HepG2 (cell line): ENCODE measurements around the gene MAP3K14. TPM values are rescaled to one million over a fixed set of nuclear protein-coding genes. Genes with fewer than 3 reads are reported as not detected.

Source experiments
- ARID5B ChIP-seq: IDR thresholded peaks from 2 replicates; pipeline ENCODE4 v1.4.0; 2020; ENCODE audit warnings: mild to moderate bottlenecking, missing genetic modification reagents
- FOXO1 ChIP-seq: sonication (generic); formaldehyde crosslinking; IDR thresholded peaks from 2 replicates; pipeline ENCODE4 v1.4.0; 2020; ENCODE audit warnings: missing genetic modification reagents
- HDAC2 ChIP-seq: sonication (generic); formaldehyde crosslinking; IDR thresholded peaks from 2 replicates; pipeline ENCODE4 v1.4.0; 2020; ENCODE audit warnings: missing genetic modification reagents
- HIVEP1 ChIP-seq: sonication (generic); formaldehyde crosslinking; IDR thresholded peaks from 2 replicates; pipeline ENCODE4 v1.4.0; 2020; ENCODE audit warnings: mild to moderate bottlenecking, missing genetic modification reagents
- MAFG ChIP-seq: sonication (generic); formaldehyde crosslinking; IDR thresholded peaks from 2 replicates; pipeline ENCODE4 v1.5.1; 2020; ENCODE audit warnings: mild to moderate bottlenecking, missing genetic modification reagents
- MBNL3 ChIP-seq: fragments of 250-450 bp; sonication (Bioruptor Pico); conservative IDR thresholded peaks from 2 replicates; pipeline ENCODE4 v1.8.0; 2022; ENCODE audit warnings: mild to moderate bottlenecking, inconsistent platforms
- RXRA ChIP-seq: sonication (generic); formaldehyde crosslinking; IDR thresholded peaks from 2 replicates; pipeline ENCODE4 v1.5.1; 2020; ENCODE audit warnings: missing genetic modification reagents
- SMC3 ChIP-seq: IDR thresholded peaks from 2 replicates; pipeline ENCODE4 v1.6.1; 2011; ENCODE audit warnings: low read length, improper control_type of control experiment
- SOX5 ChIP-seq: IDR thresholded peaks from 2 replicates; pipeline ENCODE4 v1.6.1; 2016; ENCODE audit warnings: borderline replicate concordance
- TBX2 ChIP-seq: sonication (generic); formaldehyde crosslinking; IDR thresholded peaks from 2 replicates; pipeline ENCODE4 v1.5.0; 2020; ENCODE audit warnings: missing genetic modification reagents, mild to moderate bottlenecking, borderline replicate concordance
- TEAD3 ChIP-seq: optimal IDR thresholded peaks from 2 replicates; pipeline ENCODE3; 2016; ENCODE audit warnings: borderline replicate concordance
- TFE3 ChIP-seq: IDR thresholded peaks from 2 replicates; pipeline ENCODE4 v1.6.1; 2016
- THAP11 ChIP-seq: IDR thresholded peaks from 2 replicates; pipeline ENCODE4 v1.6.1; 2016; ENCODE audit warnings: missing biosample characterization, missing genetic modification reagents
- ZBTB37 ChIP-seq: sonication (generic); formaldehyde crosslinking; IDR thresholded peaks from 2 replicates; pipeline ENCODE4 v1.4.0; 2020; ENCODE audit warnings: mild to moderate bottlenecking, missing genetic modification reagents
- ZBTB38 ChIP-seq: sonication (generic); formaldehyde crosslinking; IDR thresholded peaks from 2 replicates; pipeline ENCODE4 v1.5.1; 2020; ENCODE audit warnings: mild to moderate bottlenecking, missing genetic modification reagents
- ZNF263 ChIP-seq: sonication (generic); formaldehyde crosslinking; IDR thresholded peaks from 2 replicates; pipeline ENCODE4 v1.4.0; 2020; ENCODE audit warnings: missing genetic modification reagents
- ZNF335 ChIP-seq: sonication (generic); formaldehyde crosslinking; IDR thresholded peaks from 2 replicates; pipeline ENCODE4 v1.4.0; 2020; ENCODE audit warnings: missing genetic modification reagents
- ZNF691 ChIP-seq: sonication (generic); formaldehyde crosslinking; IDR thresholded peaks from 2 replicates; pipeline ENCODE4 v1.4.0; 2020; ENCODE audit warnings: missing genetic modification reagents, low read depth, mild to moderate bottlenecking, borderline replicate concordance
- ZNF724P ChIP-seq: sonication (generic); formaldehyde crosslinking; IDR thresholded peaks from 2 replicates; pipeline ENCODE4 v1.8.0; 2022; ENCODE audit warnings: missing genetic modification reagents, borderline replicate concordance
- polyA plus RNA-seq, 8 experiments: library from polyadenylated mRNA; depleted of rRNA in 3 of 8; stranded (reverse) in 7 of 8; unstranded in 1 of 8; fragments of >200 nt; fragmentation: Illumina TruSeq in 4 of 8; extraction: Trizol in 4 of 8; gene quantifications; 2 replicates each; pipeline versions ENCODE4 v1.2.1 to v1.2.3, GENCODE V29; 2011 to 2016; ENCODE audit warnings: low read depth in 4 of 8, missing spikeins in 1 of 8, mixed read lengths in 1 of 8; ENCODE audit not compliant: insufficient read depth in 1 of 8
- total RNA-seq, 5 experiments: library from RNA; depleted of rRNA; stranded (reverse); fragments of >200 nt; fragmentation: Illumina TruSeq; extraction: Trizol; gene quantifications; 2 replicates each; pipeline ENCODE4 v1.2.3, GENCODE V29; 2016; ENCODE audit warnings: low read depth in 1 of 5
- TF ChIP-seq, protein P1 (sequence below): IDR thresholded peaks from 2 replicates; pipeline ENCODE4 v1.6.1; 2016; ENCODE audit warnings: missing genetic modification reagents, missing compliant biosample characterization

Gene MAP3K14
- total and polyA plus RNA-seq, 2 of the 13 experiments (the other 11 are each of a cell fraction or from before 2014, with no cell fraction given): 2.6 TPM

DNA sequence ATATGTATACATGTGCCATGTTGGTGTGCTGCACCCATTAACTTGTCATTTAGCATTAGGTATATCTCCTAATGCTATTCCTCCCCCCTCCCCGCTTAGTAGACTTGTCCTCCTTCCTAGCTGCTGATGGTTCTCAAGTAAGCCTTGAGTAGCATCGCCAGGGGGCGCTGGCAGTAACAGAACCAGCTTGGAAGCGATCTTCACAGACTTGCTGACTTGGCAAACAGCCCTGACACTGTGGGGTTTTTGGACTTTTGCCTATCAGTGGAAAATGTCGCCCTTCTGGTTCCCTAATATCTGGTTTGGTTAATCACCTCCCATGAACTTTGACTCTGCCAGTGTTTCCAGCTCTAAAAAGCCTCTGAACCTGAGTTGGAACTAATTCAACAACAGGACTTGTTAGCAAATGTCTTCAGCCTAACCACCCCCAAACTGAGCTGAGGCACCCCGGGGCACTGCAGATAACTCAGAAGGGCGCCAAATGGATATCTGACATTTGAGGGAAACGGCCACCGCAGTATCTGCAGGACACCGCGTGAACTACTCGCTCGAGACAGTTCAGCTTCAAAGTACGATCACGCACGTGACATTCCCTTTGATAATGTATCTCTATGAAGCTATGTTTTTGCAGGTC lies 39.5 kb downstream of the MAP3K14 start (continued):
- TF ChIP-seq SOX5 (CRISPR knock-in tag) (0 out of 2 replicates have a peak, but pooled peaks have one; percentile 10), FOXO1 (peak; percentile 9; the same call in 1 of the 2 replicates), ZNF724P (peak; percentile 44; the same call in 1 of the 2 replicates), TBX2 (0 out of 2 replicates have a peak, but pooled peaks have one; percentile 42), MBNL3 (CRISPR knock-in tag) (no peak), TEAD3 (CRISPR knock-in tag) (peak; percentile 61), SMC3 (peak; percentile 99), THAP11 (CRISPR knock-in tag) (peak; percentile 52; the same call in 1 of the 2 replicates), ARID5B (CRISPR knock-in tag) (peak; percentile 35; the same call in 1 of the 2 replicates), MAFG (CRISPR knock-in tag) (peak; percentile 97), ZNF335 (CRISPR knock-in tag) (0 out of 2 replicates have a peak, but pooled peaks have one; percentile 26), HIVEP1 (CRISPR knock-in tag) (0 out of 2 replicates have a peak, but pooled peaks have one; percentile 25), ZNF263 (CRISPR knock-in tag) (0 out of 2 replicates have a peak, but pooled peaks have one; percentile 52), ZBTB38 (CRISPR knock-in tag) (peak; percentile 58), TFE3 (no peak), RXRA (CRISPR knock-in tag) (peak; percentile 21; the same call in 1 of the 2 replicates), HDAC2 (CRISPR knock-in tag) (peak; percentile 24; the same call in 1 of the 2 replicates), ZBTB37 (CRISPR knock-in tag) (0 out of 2 replicates have a peak, but pooled peaks have one; percentile 50), ZNF691 (CRISPR knock-in tag) (0 out of 2 replicates have a peak, but pooled peaks have one; percentile 81)
- TF ChIP-seq, protein P1, sequence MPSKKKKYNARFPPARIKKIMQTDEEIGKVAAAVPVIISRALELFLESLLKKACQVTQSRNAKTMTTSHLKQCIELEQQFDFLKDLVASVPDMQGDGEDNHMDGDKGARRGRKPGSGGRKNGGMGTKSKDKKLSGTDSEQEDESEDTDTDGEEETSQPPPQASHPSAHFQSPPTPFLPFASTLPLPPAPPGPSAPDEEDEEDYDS (CRISPR knock-in tag): 0 out of 2 replicates have a peak, but pooled peaks have one; percentile 33
